HG03039 (cell line): ENCODE measurements around the gene RPTOR.
"Not testable (repeated sequence)": the region's sequence is repeated elsewhere in the genome, so short reads cannot be mapped to it uniquely, and the experiment has no call there.

Source experiments
- ATAC-seq: cut with Tn5 transposase; IDR thresholded peaks from one replicate; pipeline ENCODE4 v1.9.1; 2021; ENCODE audit warnings: mild to moderate bottlenecking, moderate library complexity; ENCODE audit not compliant: unreplicated experiment

RPTOR gene

DNA sequence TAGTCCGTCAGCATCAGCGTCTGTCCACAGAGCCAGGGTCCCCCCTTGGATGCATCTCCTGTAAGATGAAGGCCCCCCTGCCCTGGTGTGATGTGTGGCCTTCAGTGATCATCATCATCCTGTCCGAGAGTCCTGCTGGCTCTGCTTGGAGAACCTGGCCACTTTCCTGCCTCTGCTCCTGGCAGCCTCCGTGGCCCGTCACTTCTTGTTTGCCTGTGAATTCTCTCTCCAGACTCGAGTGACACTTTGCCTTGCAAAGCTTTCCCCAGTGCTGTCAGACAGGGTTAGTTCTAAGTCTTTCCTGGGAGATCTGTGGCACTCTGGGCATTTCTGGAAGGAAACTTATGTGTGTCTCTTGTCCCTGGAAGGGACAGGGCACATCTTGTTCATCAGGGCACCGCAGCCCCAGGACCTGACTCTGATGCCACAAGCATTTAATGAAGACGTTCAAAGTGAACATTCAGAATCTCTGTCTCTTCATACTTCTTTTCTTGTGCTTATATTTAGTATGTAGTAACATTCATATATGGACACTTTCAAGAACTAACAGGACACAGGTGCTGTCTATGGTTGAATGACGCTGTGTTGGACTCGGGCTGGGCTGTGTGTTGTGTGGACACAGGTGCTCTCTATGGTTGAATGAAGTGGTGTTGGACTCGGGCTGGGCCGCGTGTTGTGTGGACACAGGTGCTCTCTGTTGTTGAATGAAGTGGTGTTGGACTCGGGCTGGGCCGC is 68.5 kb downstream of the RPTOR start:
- ATAC-seq = no peak

DNA sequence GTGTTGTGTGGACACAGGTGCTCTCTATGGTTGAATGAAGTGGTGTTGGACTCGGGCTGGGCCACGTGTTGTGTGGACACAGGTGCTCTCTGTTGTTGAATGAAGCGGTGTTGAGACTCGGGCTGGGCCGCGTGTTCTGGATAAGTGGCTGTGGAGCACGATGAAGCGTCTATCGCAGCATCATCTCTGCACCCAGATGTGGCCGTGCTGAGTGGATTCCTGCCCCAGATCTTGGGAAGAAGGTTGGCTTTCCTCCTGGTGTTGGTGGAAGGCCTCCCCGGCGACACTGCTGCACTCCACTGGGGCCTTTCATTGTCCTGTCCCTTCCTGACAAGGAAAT is 69.1 kb downstream of the RPTOR start:
- no peak for ATAC-seq

DNA sequence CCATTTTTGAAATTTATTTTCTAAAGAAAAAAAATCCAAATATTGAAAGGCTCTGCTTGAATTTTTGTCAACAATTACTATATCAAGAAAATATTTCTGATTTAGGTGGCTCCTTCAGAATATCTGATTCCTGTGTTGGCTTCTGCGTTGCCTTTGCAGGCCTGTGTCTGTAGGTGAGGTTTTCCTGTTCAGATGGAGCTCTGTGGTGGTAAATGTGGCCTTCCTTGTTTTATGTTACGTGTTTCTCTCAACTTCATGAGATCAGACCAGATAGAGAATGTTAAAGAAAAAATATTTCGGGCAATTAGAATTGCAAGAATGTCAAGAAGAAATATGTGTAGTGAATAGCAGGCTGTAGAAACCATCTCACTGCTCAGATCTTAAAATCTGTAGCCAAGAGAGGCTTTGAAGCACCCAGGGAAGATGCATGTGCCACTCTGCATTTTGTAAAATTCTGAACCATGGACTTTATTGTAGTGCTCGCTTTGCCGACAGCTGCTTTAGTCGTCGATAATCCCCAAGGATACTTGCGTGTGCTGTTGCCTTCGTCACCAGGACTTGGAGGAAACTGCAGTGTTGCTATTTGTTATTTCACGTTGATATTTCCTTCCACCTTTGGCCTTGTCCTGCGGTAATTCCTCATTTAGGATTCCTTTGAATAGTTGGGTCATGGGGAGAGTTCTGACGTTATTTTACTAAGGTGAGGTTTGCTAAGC is 69.9 kb downstream of the RPTOR start:
- no peak for ATAC-seq

DNA sequence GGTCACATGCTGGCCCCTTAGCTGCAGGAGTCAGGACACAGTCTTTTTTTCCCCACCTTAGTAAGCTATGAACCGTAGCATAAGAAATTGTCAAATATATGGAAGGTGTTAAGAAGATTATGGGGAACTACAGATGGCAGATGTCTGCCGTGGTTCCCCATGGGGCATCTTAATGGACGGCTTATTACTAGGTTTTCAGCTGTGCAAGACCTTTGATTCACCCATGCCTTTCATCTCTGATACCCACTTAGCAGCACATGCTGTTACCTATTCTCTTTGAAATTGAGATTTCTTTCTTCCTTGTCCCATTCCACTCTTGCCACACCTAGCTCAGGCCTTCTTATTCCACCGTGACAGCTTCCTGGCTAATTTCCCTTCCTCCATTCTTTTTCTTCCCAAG is 70.7 kb downstream of the RPTOR start:
- ATAC-seq = no peak

DNA sequence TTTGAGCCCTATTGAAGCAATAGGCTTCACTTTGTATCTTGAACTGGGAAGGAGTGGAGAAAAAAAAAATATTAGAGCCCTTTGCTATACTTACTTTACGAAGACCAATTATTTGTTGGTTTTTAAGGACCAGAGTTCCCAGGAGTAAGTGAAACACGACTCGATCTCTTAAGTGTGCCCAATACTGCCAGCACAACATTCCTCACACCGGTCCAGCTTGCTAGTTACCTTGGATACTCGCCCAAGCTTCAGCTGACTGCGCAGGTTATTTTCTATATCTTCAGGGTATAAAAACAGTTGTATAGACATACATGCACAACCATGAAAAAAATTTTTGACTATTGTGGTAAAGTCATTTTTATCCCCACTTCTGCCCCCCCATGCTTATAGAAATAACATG is 72.1 kb downstream of the RPTOR start:
- ATAC-seq = no peak

DNA sequence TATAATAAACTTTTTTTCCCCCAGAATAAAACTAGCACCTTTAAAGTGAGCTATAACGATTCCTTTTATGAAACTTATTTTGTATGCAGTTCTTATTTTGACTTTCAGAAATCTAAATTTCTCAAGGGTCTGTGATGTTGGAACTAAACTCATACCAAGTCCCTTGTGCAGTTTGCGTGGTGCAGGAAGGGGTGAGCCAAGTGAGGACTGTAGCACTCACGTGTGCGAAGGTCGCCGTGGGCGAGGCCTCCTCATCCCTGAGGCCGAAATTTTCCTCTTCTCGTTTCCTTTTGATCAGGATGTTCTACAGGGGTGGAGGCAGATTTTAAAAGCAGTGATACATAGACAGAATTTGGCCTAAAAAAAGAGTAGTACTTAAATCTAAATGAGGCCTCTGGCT is 73.7 kb downstream of the RPTOR start:
- no peak for ATAC-seq

DNA sequence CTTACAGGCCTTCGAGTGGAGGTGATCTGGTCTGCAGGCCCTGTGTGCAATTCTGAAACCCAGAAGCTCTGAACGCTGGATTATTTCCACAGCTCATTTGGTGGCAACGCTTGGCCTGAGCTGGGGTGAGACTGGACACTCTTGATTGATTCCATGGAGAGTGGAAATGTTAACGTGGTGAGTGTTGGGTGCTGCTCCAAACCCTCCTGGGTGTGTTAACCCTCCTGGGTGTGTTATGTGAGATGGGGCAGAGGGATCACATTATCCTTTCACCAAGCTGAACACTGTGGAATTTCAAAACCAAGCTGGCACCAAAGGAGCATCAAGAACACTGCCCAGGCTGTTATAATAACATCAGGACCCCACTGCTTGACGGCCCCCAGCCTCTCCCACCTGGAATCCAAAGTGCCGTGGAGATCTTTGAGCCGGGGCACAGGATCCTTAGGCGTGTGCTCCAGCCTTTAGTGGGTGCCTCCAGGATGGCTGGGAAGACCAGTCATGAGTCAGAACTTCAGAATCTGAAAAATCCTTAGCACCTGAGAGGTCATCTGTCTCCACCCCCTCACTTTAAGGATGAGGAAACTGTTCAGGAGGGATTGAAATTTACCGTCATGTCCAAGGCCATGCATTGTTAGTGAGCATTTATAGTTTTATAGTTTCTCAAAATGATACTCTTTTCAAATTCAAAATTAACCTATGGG is 75.0 kb downstream of the RPTOR start:
- no peak for ATAC-seq

DNA sequence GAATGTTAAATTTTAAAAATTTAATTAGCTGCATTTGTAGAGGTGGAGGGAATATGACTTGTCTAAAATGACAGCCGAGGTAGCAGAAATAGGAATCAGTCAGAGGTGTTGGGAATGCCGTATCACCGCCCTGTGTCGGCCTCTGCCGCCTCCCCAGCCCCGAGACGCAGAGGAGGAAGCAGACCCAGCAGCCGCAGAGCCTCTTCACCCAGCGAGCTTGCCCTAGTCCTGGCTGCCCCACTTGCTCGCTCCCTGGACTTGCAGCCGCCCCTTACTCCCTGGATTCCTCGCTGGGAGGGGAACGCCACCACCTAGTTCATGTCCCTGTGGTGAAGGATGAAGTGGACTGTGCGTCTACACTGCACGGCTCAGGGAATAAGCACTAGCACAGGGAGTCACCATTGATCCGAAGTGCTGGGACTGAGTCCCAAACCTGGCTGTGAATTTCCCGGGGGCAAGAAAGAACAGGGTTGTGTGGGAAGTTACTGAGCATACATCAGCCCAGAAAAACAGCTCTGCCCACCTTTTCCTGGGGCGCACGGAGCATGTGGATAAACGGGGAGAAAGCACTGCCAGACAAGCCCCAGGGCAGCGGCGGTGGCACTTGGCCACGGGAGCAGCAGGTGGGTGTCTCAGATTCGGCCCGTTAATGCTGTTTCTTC is 76.8 kb downstream of the RPTOR start:
- no peak for ATAC-seq

DNA sequence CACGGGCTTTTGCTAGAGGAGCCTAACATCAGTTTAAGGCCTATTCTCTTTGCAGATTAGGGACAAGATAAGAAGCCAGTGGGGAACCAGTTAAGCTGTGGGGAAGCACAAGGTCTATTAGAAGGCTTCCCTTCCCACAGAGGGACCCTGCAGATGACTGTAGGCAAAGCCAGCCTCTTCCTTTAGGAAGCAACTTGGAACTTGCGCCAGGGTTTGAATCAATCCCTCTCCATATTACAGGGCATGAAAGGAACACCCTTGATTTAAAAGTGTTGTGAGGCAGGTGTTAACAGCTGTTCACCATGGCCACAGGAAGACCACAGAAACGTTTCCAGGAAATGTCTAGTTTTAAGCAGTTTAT is 77.3 kb downstream of the RPTOR start:
- no peak for ATAC-seq

DNA sequence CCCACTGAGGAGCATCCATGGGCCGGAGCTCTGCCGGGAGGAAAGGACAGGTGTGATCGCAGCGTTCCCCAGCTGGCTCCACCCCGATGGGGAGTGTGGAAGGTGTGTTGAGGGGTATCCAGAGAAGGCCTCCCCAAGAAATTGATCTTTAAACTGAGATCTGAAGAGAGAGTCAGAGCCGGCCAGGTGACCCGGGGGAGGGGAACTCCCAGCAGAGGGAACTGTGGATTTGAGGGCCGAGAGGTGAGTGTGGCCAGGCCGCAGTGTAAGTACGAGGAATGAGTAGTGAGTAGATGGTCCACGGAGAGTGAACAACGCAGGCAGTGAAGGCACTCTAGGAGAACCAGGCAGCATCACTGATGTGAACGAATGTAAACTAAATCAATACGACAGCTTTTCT is 80.2 kb downstream of the RPTOR start:
- no peak for ATAC-seq

DNA sequence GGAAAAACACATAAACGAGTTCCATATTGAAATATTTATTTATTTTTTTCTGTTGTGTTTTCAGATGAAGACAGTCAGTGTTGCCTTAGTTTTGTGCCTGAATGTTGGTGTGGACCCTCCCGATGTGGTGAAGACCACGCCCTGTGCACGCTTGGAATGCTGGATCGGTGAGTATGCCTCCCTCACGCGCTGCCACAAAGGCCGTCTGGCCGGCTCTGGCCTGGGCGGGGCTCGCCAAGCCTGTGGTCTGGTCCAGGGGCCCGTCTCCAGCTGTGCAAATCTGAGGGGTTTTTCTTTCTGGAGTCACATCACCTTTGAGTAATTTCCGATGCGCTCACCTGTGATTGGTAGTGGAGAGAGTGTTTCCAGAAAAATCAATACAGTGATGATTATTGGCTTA is 81.0 kb downstream of the RPTOR start:
- no peak for ATAC-seq

DNA sequence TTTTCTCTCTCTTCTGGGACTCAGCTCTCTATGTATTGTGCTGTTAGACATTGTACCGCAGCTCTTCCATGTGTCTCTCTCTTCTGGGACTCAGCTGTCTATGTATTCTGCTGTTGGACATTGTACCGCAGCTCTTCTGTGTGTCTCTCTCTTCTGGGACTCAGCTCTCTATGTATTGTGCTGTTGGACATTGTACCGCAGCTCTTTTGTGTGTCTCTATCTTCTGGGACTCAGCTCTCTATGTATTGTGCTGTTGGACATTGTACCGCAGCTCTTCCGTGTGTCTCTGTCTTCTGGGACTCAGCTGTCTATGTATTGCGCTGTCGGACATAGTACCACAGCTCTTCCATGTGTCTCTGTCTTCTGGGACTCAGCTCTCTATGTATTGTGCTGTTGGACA is 84.2 kb downstream of the RPTOR start:
- not testable (repeated sequence) for ATAC-seq

DNA sequence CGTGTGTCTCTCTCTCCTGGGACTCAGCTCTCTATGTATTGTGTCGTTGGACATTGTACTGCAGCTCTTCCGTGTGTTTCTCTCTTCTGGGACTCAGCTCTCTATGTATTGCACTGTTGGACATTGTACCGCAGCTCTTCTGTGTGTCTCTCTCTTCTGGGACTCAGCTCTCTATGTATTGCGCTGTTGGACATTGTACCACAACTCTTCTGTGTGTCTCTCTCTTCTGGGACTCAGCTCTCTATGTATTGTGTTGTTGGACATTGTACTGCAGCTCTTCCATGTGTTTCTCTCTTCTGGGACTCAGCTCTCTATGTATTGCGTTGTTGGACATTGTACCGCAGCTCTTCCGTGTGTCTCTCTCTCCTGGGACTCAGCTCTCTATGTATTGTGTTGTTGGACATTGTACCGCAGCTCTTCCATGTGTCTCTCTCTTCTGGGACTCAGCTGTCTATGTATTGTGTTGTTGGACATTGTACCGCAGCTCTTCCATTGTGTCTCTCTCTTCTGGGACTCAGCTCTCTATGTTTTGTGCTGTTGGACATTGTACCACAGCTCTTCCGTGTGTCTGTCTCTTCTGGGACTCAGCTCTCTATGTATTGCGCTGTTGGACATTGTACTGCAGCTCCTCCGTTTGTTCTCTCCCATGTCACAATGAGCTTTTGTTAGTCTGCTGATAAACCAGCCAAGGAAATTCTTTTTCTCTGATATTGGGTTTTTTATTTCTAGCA is 84.8 kb downstream of the RPTOR start:
- no peak for ATAC-seq

DNA sequence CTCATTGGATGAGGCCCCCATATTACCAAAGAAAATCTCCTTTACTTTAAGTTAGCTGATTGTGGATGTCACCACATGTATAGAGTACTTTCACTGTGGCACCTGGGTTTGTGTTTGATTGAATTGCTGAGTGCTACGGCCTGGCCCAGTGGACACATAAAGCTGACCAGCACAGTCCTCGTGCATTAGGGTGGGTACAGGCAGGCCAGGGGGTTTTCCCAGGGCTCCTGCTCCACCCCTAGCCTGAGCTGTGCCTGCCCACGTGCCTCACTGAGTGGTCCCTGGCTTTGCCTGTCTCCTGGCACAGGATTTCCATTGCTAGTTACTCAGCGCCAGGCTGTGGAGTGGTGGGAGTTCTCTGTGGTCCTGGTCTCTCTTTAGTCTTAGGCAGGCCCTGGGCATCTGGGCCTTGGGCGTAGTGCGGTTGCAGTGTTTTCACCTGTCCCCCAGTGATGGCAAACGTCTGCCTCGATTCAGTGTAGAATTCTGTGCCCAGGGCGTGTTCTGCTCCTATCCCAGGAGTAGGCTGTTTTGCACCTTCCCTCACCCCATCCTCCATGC is 86.0 kb downstream of the RPTOR start:
- no peak for ATAC-seq

DNA sequence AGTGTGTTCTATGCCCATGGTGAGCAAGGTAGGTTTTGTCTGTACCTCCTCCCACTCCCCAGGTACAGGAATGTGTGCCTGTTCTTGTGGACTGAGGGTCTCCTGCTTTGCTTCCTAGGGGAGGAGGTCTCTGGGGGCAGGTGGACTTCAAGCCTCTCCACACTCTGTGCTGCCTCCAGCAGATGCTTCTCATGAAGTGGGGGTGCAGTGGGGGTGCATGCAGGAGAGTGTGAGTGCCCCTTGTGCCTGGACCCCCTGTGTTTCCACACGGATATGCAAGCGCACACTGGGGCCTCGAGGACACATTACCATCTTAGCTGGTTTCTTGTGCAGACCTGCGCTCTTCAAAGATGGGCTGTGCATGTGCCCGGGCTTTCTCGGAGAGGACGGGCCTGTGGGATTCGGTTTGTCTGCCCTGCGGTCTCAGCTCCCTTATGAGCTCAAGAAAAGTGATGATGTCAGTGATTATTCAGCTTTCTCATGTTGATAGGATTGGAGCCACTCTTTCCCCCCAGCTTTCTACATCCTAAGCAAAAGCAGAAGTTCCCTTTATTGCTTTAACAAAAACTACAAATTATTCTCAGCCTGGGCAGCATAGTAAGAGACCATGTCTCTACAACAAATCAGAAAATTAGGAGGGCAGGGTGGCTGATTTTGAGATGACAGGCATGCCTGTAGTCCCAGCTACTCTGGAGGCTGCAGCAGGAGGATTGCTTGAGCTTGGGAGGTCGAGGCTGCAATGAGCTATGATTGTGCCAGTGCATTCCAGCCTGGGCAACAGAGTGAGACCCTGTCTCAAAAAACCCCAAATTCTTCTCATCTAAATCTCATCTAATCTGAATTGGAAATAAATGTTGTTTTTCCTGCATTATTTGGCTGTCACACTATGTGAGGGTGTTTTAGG is 86.8 kb downstream of the RPTOR start:
- no peak for ATAC-seq

DNA sequence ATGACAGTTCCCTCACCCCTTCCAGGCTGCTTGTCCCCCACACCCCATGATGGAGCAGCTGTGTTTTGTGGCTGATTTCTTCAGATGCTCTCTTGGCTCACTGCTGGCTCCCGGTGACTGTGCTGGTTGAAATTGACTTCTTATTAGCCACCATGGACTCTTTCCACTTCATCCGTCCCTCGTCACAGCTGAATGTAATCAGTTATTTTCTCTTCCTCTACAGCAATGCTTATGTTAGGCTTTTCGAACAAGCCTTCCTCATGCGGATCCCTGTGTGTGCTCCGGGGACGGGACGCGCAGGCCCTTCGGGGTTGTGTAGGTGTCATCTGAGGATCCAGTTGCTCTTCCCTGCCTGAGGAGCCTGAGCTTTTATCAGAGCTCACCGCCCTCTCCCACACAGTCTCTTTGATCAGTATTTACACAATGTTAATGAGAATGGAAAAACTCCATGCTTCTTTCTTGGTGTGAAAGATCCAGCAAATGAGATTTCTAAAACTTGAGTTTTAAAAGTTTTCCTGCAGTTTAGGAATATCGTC is 87.5 kb downstream of the RPTOR start:
- no peak for ATAC-seq

DNA sequence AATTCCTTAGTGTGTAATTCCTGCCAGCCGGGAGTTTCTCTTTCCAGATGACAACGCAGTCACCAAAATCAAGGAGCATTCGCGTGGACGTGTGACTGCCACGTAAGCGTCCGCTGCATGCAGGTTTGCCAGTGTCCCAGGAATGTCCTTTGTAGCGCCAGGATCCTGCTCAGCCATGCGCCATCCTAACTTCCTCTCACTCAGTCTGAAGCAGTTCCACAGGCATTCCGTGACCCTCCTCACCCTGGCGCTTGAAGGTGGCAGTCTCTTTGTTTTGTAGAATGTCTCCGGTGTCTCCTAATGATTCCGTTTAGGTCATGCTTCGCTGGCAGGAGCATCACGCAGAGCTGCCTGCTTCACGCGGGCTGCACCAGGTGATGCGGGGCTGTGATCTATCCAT is 88.6 kb downstream of the RPTOR start:
- ATAC-seq = no peak

DNA sequence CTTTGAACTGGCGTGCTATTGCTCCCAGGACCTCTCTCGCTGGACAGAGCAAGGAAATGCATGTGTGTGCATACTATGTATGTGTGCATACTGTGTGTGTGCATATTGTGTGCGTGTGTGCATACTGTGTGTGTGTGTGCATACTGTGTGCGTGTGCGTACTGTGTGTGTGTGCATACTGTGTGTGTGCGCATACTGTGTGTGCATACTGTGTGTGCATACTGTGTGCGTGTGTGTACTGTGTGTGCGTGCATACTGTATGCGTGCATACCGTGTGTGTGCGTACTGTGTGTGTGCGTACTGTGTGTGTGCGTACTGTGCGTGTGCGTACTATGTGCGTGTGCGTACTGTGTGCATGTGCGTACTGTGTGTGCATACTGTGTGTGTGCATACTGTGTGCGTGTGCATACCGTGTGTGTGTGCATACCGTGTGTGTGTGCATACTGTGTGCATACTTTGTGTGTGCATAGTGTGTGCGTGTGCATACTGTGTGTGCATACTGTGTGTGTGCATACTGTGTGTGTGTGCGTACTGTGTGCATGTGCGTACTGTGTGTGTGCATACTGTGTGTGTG is 89.4 kb downstream of the RPTOR start:
- no peak for ATAC-seq

DNA sequence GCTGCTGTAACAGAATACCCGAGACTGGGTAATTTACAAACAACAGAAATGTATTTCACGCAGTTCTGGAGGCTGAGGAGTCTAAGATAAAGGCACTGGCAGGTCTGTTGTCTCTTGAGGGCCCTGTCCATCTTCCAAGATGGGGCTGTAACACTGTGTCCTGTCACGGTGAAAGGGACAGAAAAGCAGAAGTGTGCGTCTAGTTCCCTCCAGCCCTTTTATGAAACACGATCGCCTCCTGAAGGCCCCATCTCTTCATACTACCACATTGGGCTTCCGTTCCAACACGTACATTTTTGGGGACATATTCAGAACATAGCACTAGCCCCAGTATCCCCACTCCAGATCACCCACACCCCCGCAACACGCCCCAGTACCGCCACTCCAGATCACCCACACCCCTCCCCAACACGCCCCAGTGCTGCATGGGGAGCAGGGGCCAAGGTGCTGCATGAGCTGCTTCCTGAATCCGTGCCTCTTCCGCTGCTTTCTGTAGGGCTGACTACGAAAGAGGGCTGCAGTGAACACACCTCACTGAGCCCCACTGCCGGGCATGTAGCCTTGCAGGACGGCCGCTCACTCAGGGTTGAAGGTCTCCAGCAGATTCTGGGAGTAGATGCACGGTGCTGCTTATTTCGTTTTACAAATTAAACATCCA is 91.9 kb downstream of the RPTOR start:
- ATAC-seq = no peak
